B cell (primary cell): Measurements from ENCODE around the gene AMBRA1. TPM values are rescaled to one million over a fixed set of nuclear protein-coding genes. Genes with fewer than 3 reads are reported as not detected.

Experiments used
- ATAC-seq: fragments of 200-7000 bp; cut with Tn5 transposase; one replicate; pipeline ENCODE4 v1.10.0; 2021; ENCODE audit warnings: low read depth, mild to moderate bottlenecking, moderate number of reproducible peaks, moderate library complexity
- CTCF ChIA-PET: fragments of 350-600 bp; sonication (Branson Sonifier 250); formaldehyde crosslinking; loops from one replicate; lab custom pipeline; 2021; ENCODE audit warnings: antibody characterized with exemption, inconsistent platforms; lab: Charles Lee
- POLR2A ChIA-PET: fragments of 350-600 bp; sonication (Branson Sonifier 250); formaldehyde crosslinking; loops from one replicate; lab custom pipeline; 2021; ENCODE audit warnings: antibody characterized with exemption; lab: Charles Lee
- DNase-seq: peaks from one replicate; pipeline ENCODE4 v3.0.0; 2013
- H2AFZ ChIP-seq: 2 replicates; pipeline ENCODE4 v1.6.1; 2012; ENCODE audit warnings: mild to moderate bottlenecking, low read depth, low read length; ENCODE audit not compliant: insufficient read depth, poor library complexity, severe bottlenecking
- H3K27ac ChIP-seq, 2 donors: 1 replicate in 1 of 2; 2 replicates in 1 of 2; pipeline ENCODE4 v1.5.1; 2012 to 2013; ENCODE audit warnings: low read length in 2 of 2, mild to moderate bottlenecking in 2 of 2, moderate library complexity in 1 of 2
- H3K27me3 ChIP-seq, 4 experiments: fragments of 200-600 bp in 1 of 4; sonication (generic) in 1 of 4; replicated peaks in 1 of 4; 1 replicate in 2 of 4; 2 replicates in 2 of 4; pipeline versions ENCODE4 v1.6.1 to v1.7.0; 2013 to 2016; ENCODE audit warnings: low read length in 3 of 4, mild to moderate bottlenecking in 2 of 4, mixed read lengths in 1 of 4, moderate library complexity in 1 of 4; ENCODE audit not compliant: insufficient read depth in 4 of 4, control insufficient read depth in 3 of 4; ENCODE audit errors: control extremely low read depth in 1 of 4
- H3K36me3 ChIP-seq, 2 experiments: replicated peaks in 1 of 2; 1 replicate in 1 of 2; 2 replicates in 1 of 2; pipeline versions ENCODE4 v1.6.1 to v1.7.1; 2013; ENCODE audit warnings: low read length in 1 of 2; ENCODE audit not compliant: insufficient read depth in 2 of 2, control insufficient read depth in 1 of 2; ENCODE audit errors: control extremely low read depth in 1 of 2, extremely low read depth in 1 of 2
- H3K4me1 ChIP-seq, 2 donors: fragments of 200-600 bp in 1 of 2; sonication (generic) in 1 of 2; 1 replicate in 1 of 2; 2 replicates in 1 of 2; pipeline versions ENCODE4 v1.5.1 to v1.6.1; 2013 to 2017; ENCODE audit warnings: low read length in 2 of 2; ENCODE audit not compliant: control insufficient read depth in 2 of 2, insufficient read depth in 2 of 2
- H3K4me2 ChIP-seq: replicated peaks from 2 replicates; pipeline ENCODE3; 2012; ENCODE audit warnings: mild to moderate bottlenecking, low read depth, low read length; ENCODE audit not compliant: poor library complexity, severe bottlenecking
- H3K4me3 ChIP-seq, 5 experiments: fragments of 200-600 bp in 1 of 5; sonication (generic) in 1 of 5; 1 replicate in 3 of 5; 2 replicates in 2 of 5; pipeline versions ENCODE4 v1.5.1 to v1.7.0; 2011 to 2016; ENCODE audit warnings: low read length in 4 of 5, mild to moderate bottlenecking in 4 of 5, low read depth in 2 of 5, control low read depth in 1 of 5, moderate library complexity in 1 of 5; ENCODE audit not compliant: insufficient read depth in 1 of 5; ENCODE audit errors: control extremely low read depth in 1 of 5, extremely low read depth in 1 of 5
- H3K79me2 ChIP-seq: fragments of 200-600 bp; sonication (generic); one replicate; pipeline ENCODE4 v1.6.0; 2016; ENCODE audit warnings: low read length; ENCODE audit not compliant: control insufficient read depth, insufficient read depth
- H3K9ac ChIP-seq: fragments of 200-600 bp; sonication (generic); 2 replicates; pipeline ENCODE4 v1.6.1; 2017; ENCODE audit warnings: mild to moderate bottlenecking, low read length, moderate library complexity
- H3K9me3 ChIP-seq, 3 donors: one replicate each; pipeline versions ENCODE4 v1.6.1 to v1.7.1; 2013; ENCODE audit warnings: low read length in 2 of 3; ENCODE audit not compliant: control insufficient read depth in 2 of 3, insufficient read depth in 1 of 3; ENCODE audit errors: control extremely low read depth in 1 of 3
- H4K20me1 ChIP-seq: 2 replicates; pipeline ENCODE4 v1.6.0; 2012; ENCODE audit warnings: mild to moderate bottlenecking, low read length; ENCODE audit not compliant: insufficient read depth, control insufficient read depth, poor library complexity, severe bottlenecking
- H3K27ac Mint-ChIP-seq: one replicate; pipeline ENCODE4 v1.8.0; 2021; ENCODE audit warnings: mixed read lengths
- H3K27me3 Mint-ChIP-seq: one replicate; pipeline ENCODE4 v1.8.0; 2021; ENCODE audit warnings: mixed read lengths
- H3K4me1 Mint-ChIP-seq: one replicate; pipeline ENCODE4 v1.8.0; 2021; ENCODE audit warnings: mixed read lengths
- H3K4me3 Mint-ChIP-seq: one replicate; pipeline ENCODE4 v1.8.0; 2021; ENCODE audit warnings: mixed read lengths
- H3K9me3 Mint-ChIP-seq: one replicate; pipeline ENCODE4 v1.8.0; 2022; ENCODE audit warnings: mixed read lengths; ENCODE audit not compliant: insufficient read depth
- EZH2 ChIP-seq: IDR thresholded peaks from 2 replicates; pipeline ENCODE4 v1.6.1; 2012; ENCODE audit warnings: borderline replicate concordance, low read depth, mild to moderate bottlenecking, moderate library complexity, low read length; ENCODE audit not compliant: insufficient read depth, poor library complexity, severe bottlenecking
- WGBS: methylation state at CpG from one replicate; pipeline ENCODE4 v1.1.5; 2013; ENCODE audit warnings: missing lambda C conversion rate; ENCODE audit not compliant: insufficient coverage; 5-methylcytosine and 5-hydroxymethylcytosine counted together
- intact Hi-C: fragments of 100-400 bp; cut with micrococcal nuclease; formaldehyde crosslinking; loops from one replicate; pipeline ENCODE4 v1.10.0; 2022
- polyA plus RNA-seq: library from polyadenylated mRNA; depleted of rRNA; stranded (reverse); fragments of >200 nt; gene quantifications from 2 replicates; pipeline ENCODE4 v1.2.3, GENCODE V29; 2012
- total RNA-seq, 2 donors: library from RNA; stranded (reverse); fragments of 120-200 nt in 1 of 2; gene quantifications; 1 replicate in 1 of 2; 2 replicates in 1 of 2; pipeline versions ENCODE4 v1.2.3 to v1.2.4, GENCODE V29; 2013 to 2022
- TF ChIP-seq, protein P1 (sequence below): fragments of 200-600 bp; IDR thresholded peaks from one replicate; pipeline ENCODE4 v1.8.0; 2022; ENCODE audit warnings: antibody characterized with exemption, mild to moderate bottlenecking

Gene AMBRA1
- total and polyA plus RNA-seq, 2 donors (not counting 1 experiment from before 2014, with no cell fraction given) = 13.8 to 36.1 TPM

DNA sequence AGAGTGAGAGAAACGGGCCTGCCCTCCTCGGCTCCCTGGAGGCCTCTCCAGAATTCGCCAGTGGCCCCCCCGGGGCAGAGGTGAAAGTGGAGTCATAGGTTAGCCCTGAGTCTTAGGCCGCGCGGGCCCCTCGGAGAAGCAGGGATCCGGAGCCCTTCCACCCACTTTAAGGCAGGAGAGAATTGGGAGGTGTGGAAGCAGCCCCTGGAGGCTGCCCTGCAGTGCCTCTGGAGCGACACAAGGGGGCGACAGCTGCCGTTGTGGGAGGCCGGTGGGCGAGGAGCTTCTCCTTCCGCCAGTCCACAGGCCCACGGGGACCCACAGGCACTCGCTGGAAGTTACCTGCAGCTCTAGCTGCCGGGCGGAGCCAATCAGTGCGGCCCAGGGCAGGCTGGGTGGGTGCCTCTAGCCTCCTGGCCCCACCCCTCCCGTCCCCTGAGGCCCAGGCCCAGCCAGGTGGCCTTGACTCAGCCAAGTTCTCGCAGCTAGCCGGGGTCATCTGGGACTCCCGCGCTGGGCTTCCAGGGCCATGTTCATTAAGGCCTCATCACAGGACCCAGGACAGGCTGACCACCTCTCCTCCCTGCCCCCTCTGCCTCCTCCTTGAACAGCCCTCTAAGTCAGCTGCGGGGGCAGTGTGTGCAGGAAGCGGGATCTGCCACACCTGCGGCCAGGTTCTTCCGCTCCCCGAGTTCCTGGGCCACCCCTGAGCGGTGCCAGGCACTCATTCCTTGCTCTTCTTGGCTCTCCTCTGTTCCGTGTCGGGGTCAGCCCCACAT is 241.6 kb downstream of the AMBRA1 start:
- Histone ChIP-seq H2AFZ (no peak overlapping the region), H3K4me2 (no peak overlapping the region), H3K9ac (no peak overlapping the region), H3K79me2 (peaks cover 78% of the 10 kb centered on the region), H3K36me3 (peaks cover 0 to 2% of the 10 kb centered on the region in 2 experiments), H4K20me1 (peaks cover 72% of the 10 kb centered on the region), H3K9me3 (no peaks in the 10 kb centered on the region), H3K27me3 (no peaks in the 10 kb centered on the region), H3K4me3 (no peak overlapping the region), H3K27ac (no peak overlapping the region), H3K4me1 (peaks cover 14 to 27% of the 10 kb centered on the region in 2 donors)
- Mint-ChIP-seq H3K27me3 (no peaks in the 10 kb centered on the region), H3K4me1 (peaks cover 32% of the 10 kb centered on the region), H3K9me3 (no peaks in the 10 kb centered on the region), H3K4me3 (no peak overlapping the region), H3K27ac (peak overlapping the region; percentile 37)
- ATAC-seq = no peak
- ChIA-PET POLR2A (interaction anchor here (0.6 kb wide), 1 partner anchor 1757 kb away, joined by 7 read pairs; no protein-coding TSS in a partner anchor), CTCF (interaction anchor here (0.8 to 3.7 kb wide), 4 partner anchors 12 to 319 kb away, joined by 3 to 18 read pairs (median 4); no protein-coding TSS in a partner anchor)
- WGBS = 71% methylated on average over 33 of the region's 33 CpGs
- TF ChIP-seq, protein P1, sequence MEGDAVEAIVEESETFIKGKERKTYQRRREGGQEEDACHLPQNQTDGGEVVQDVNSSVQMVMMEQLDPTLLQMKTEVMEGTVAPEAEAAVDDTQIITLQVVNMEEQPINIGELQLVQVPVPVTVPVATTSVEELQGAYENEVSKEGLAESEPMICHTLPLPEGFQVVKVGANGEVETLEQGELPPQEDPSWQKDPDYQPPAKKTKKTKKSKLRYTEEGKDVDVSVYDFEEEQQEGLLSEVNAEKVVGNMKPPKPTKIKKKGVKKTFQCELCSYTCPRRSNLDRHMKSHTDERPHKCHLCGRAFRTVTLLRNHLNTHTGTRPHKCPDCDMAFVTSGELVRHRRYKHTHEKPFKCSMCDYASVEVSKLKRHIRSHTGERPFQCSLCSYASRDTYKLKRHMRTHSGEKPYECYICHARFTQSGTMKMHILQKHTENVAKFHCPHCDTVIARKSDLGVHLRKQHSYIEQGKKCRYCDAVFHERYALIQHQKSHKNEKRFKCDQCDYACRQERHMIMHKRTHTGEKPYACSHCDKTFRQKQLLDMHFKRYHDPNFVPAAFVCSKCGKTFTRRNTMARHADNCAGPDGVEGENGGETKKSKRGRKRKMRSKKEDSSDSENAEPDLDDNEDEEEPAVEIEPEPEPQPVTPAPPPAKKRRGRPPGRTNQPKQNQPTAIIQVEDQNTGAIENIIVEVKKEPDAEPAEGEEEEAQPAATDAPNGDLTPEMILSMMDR = peak; percentile 56
- no peak for TF ChIP-seq EZH2
- intact Hi-C loops = no loop called here
- peak; percentile 43 for DNase-seq

DNA sequence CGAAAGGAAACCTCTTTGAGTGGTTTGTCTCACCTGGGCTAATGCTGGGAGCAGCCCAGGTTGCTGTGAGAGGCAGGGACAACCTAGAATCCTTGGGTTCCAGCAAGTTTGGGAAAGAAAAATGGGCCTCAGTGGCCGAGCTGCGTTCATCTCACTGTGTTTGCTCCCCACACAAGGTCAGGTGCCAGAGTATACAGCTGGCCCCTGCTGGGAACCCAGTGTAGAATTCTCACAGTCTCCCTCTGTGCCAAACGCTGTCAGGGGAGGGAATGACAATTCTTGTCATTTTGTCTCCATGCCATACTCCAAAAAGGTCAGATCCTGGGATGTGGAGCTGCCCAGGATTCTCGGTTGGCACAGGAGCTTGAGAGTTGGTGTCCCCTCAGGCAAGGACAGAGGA is 242.2 kb downstream of the AMBRA1 start:
- ChIA-PET CTCF (interaction anchor here (1.6 to 3.7 kb wide), 2 partner anchors 11 to 16 kb away, joined by 3 to 18 read pairs; no protein-coding TSS in a partner anchor), POLR2A (no interaction called here)
- Mint-ChIP-seq H3K4me1 (peaks cover 36% of the 10 kb centered on the region), H3K9me3 (no peaks in the 10 kb centered on the region), H3K27ac (no peak overlapping the region), H3K27me3 (no peaks in the 10 kb centered on the region), H3K4me3 (no peak overlapping the region)
- WGBS = 100% methylated on average over 4 of the region's 5 CpGs
- H3K27me3 ChIP-seq = no peaks in the 10 kb centered on the region
- TF ChIP-seq, protein P1 = no peak
- H3K4me3 ChIP-seq = no peak overlapping the region
- H3K9me3 ChIP-seq = no peaks in the 10 kb centered on the region
- H3K4me1 ChIP-seq = peaks cover 18 to 31% of the 10 kb centered on the region in 2 donors
- H3K79me2 ChIP-seq = peaks cover 81% of the 10 kb centered on the region
- H3K36me3 ChIP-seq = peaks cover 0 to 2% of the 10 kb centered on the region in 2 experiments
- H4K20me1 ChIP-seq = peaks cover 69% of the 10 kb centered on the region
- no peak overlapping the region for H3K4me2 ChIP-seq
- ATAC-seq (no peak), DNase-seq (no peak)
- intact Hi-C loops = no loop called here
- no peak overlapping the region for H3K27ac ChIP-seq
- no peak overlapping the region for H2AFZ ChIP-seq
- no peak overlapping the region for H3K9ac ChIP-seq
